H1 (cell line): ENCODE measurements around the gene PRICKLE3. TPM values are rescaled to one million over a fixed set of nuclear protein-coding genes. Genes with fewer than 3 reads are reported as not detected.

Source experiments
- CTCF ChIA-PET: fragments of 300-600 bp; sonication (Branson Sonifier 250); formaldehyde crosslinking; loops from one replicate; lab custom pipeline; 2021; ENCODE audit not compliant: partially characterized antibody; lab: Charles Lee
- POLR2A ChIA-PET: fragments of 300-600 bp; sonication (Branson Sonifier 250); formaldehyde crosslinking; loops from one replicate; lab custom pipeline; 2021; ENCODE audit warnings: inconsistent platforms; ENCODE audit not compliant: partially characterized antibody; lab: Charles Lee
- DNase-seq, 2 experiments: peaks; one replicate each; pipeline versions ENCODE4 v3.0.0 to v3.0.0-alpha.2; 2010 to 2022; ENCODE audit warnings: low spot score in 2 of 2, low read depth in 1 of 2, mixed read lengths in 1 of 2
- FAIRE-seq: peaks from 2 replicates; lab custom pipeline; 2011; peaks lifted over from hg19 to GRCh38; lab: Jason Lieb, UNC
- H2AFZ ChIP-seq: 2 replicates; pipeline ENCODE4 v1.8.1; 2012; ENCODE audit warnings: low read length, inconsistent platforms
- H2AK5ac ChIP-seq: 2 replicates; pipeline ENCODE4 v1.6.1; 2013; ENCODE audit warnings: low read depth, low read length
- H2BK120ac ChIP-seq: replicated peaks from 2 replicates; pipeline ENCODE3; 2013; ENCODE audit warnings: low read depth, low read length, inconsistent platforms
- H2BK12ac ChIP-seq: 2 replicates; pipeline ENCODE4 v1.6.1; 2013; ENCODE audit warnings: low read depth, low read length
- H2BK15ac ChIP-seq: 2 replicates; pipeline ENCODE4 v1.6.1; 2013; ENCODE audit warnings: low read length
- H2BK20ac ChIP-seq: 2 replicates; pipeline ENCODE4 v1.6.1; 2013; ENCODE audit warnings: low read length
- H2BK5ac ChIP-seq: 2 replicates; pipeline ENCODE4 v1.6.1; 2013; ENCODE audit warnings: low read depth, low read length
- H3K14ac ChIP-seq: 2 replicates; pipeline ENCODE4 v1.6.1; 2013; ENCODE audit warnings: inconsistent platforms; ENCODE audit not compliant: insufficient read length
- H3K18ac ChIP-seq: 2 replicates; pipeline ENCODE4 v1.6.1; 2013; ENCODE audit warnings: low read length; ENCODE audit errors: extremely low read depth
- H3K23ac ChIP-seq: 2 replicates; pipeline ENCODE4 v1.6.1; 2013; ENCODE audit warnings: inconsistent platforms; ENCODE audit not compliant: insufficient read length
- H3K23me2 ChIP-seq: 2 replicates; pipeline ENCODE4 v1.6.1; 2013; ENCODE audit warnings: low read depth, low read length
- H3K27ac ChIP-seq: 2 replicates; pipeline ENCODE4 v1.6.1; 2011; ENCODE audit warnings: low read depth, low read length, inconsistent platforms
- H3K27me3 ChIP-seq, 4 experiments: replicated peaks in 1 of 4; 1 replicate in 1 of 4; 2 replicates in 3 of 4; pipeline versions ENCODE4 v1.6.1 to v1.8.1; 2011 to 2013; ENCODE audit warnings: low read length in 3 of 4, mild to moderate bottlenecking in 3 of 4, inconsistent platforms in 2 of 4, mixed read lengths in 2 of 4, moderate library complexity in 1 of 4; ENCODE audit not compliant: control insufficient read depth in 3 of 4, insufficient read depth in 3 of 4; ENCODE audit errors: extremely low read depth in 1 of 4
- H3K36me3 ChIP-seq, 4 experiments: 2 replicates each; pipeline versions ENCODE4 v1.6.1 to v1.8.1; 2011 to 2013; ENCODE audit warnings: mild to moderate bottlenecking in 4 of 4, low read length in 3 of 4, moderate library complexity in 2 of 4, control low read depth in 1 of 4, inconsistent platforms in 1 of 4; ENCODE audit not compliant: insufficient read depth in 4 of 4, control insufficient read depth in 2 of 4
- H3K4ac ChIP-seq: replicated peaks from 2 replicates; pipeline ENCODE3; 2013; ENCODE audit warnings: low read length, low read depth, mixed read lengths, inconsistent platforms; ENCODE audit not compliant: insufficient read length
- H3K4me1 ChIP-seq, 4 experiments: replicated peaks in 1 of 4; 1 replicate in 1 of 4; 2 replicates in 3 of 4; pipeline versions ENCODE4 v1.6.1 to v1.8.1; 2011 to 2013; ENCODE audit warnings: low read length in 3 of 4, inconsistent platforms in 2 of 4, mixed read lengths in 1 of 4; ENCODE audit not compliant: insufficient read depth in 4 of 4, control insufficient read depth in 3 of 4
- H3K4me2 ChIP-seq, 2 experiments: 2 replicates each; pipeline versions ENCODE4 v1.6.1 to v1.8.1; 2011 to 2013; ENCODE audit warnings: low read depth in 2 of 2, low read length in 2 of 2, control low read depth in 1 of 2, inconsistent platforms in 1 of 2, mild to moderate bottlenecking in 1 of 2; ENCODE audit not compliant: insufficient read depth in 1 of 2
- H3K4me3 ChIP-seq, 4 experiments: fragments of 200-600, 300-600 bp in 1 of 4; sonication (generic), shearing (Covaris generic), sonication (Bioruptor Twin) in 1 of 4; 2 replicates each; pipeline versions ENCODE4 v1.5.1 to v1.8.1; 2011 to 2016; ENCODE audit warnings: low read length in 4 of 4, low read depth in 3 of 4, control low read depth in 2 of 4, inconsistent platforms in 2 of 4, mild to moderate bottlenecking in 2 of 4, mixed read lengths in 1 of 4, moderate library complexity in 1 of 4; ENCODE audit not compliant: insufficient read depth in 2 of 4; ENCODE audit errors: extremely low read depth in 1 of 4
- H3K56ac ChIP-seq: replicated peaks from 2 replicates; pipeline ENCODE3; 2013; ENCODE audit warnings: low read depth, mild to moderate bottlenecking, mixed read lengths, low read length, inconsistent platforms; ENCODE audit not compliant: insufficient read length
- H3K79me1 ChIP-seq: 2 replicates; pipeline ENCODE4 v1.6.1; 2013; ENCODE audit warnings: low read depth, low read length, control low read depth
- H3K79me2 ChIP-seq, 2 experiments: 2 replicates each; pipeline versions ENCODE4 v1.6.1 to v1.8.1; 2012 to 2013; ENCODE audit warnings: low read length in 2 of 2, mild to moderate bottlenecking in 2 of 2, inconsistent platforms in 1 of 2; ENCODE audit not compliant: insufficient read depth in 2 of 2, control insufficient read depth in 1 of 2
- H3K9ac ChIP-seq, 4 experiments: replicated peaks in 1 of 4; 1 replicate in 1 of 4; 2 replicates in 3 of 4; pipeline versions ENCODE4 v1.6.1 to v1.8.1; 2011 to 2013; ENCODE audit warnings: low read depth in 3 of 4, low read length in 3 of 4, control low read depth in 2 of 4, mild to moderate bottlenecking in 2 of 4, moderate library complexity in 2 of 4, inconsistent platforms in 1 of 4; ENCODE audit errors: extremely low read depth in 1 of 4
- H3K9me3 ChIP-seq, 2 experiments: 2 replicates each; pipeline versions ENCODE4 v1.6.1 to v1.8.1; 2012 to 2013; ENCODE audit warnings: mild to moderate bottlenecking in 2 of 2, moderate library complexity in 2 of 2, control low read depth in 1 of 2, inconsistent platforms in 1 of 2, low read depth in 1 of 2, low read length in 1 of 2, mixed read lengths in 1 of 2; ENCODE audit not compliant: insufficient read depth in 2 of 2
- H4K20me1 ChIP-seq, 2 experiments: replicated peaks in 1 of 2; 2 replicates each; pipeline versions ENCODE3 to v1.8.1; 2011 to 2013; ENCODE audit warnings: inconsistent platforms in 2 of 2, low read length in 2 of 2, mild to moderate bottlenecking in 1 of 2; ENCODE audit not compliant: insufficient read depth in 2 of 2, control insufficient read depth in 1 of 2
- H4K5ac ChIP-seq: 2 replicates; pipeline ENCODE4 v1.6.1; 2013; ENCODE audit warnings: low read length, low read depth, mixed read lengths, inconsistent platforms; ENCODE audit not compliant: insufficient read length
- H4K8ac ChIP-seq: 2 replicates; pipeline ENCODE4 v1.8.0; 2013; ENCODE audit warnings: mild to moderate bottlenecking, moderate library complexity, low read length, inconsistent platforms; ENCODE audit not compliant: insufficient read depth; ENCODE audit errors: extremely low read depth
- H4K91ac ChIP-seq: replicated peaks from 2 replicates; pipeline ENCODE3; 2013; ENCODE audit warnings: low read length, mixed read lengths, inconsistent platforms; ENCODE audit not compliant: insufficient read length
- ATF3 ChIP-seq: IDR thresholded peaks from 2 replicates; pipeline ENCODE4 v1.6.1; 2011; ENCODE audit warnings: low read depth, mild to moderate bottlenecking, low read length; ENCODE audit not compliant: insufficient read depth
- CEBPB ChIP-seq: IDR thresholded peaks from 2 replicates; pipeline ENCODE4 v1.6.1; 2012; ENCODE audit warnings: low read depth, low read length
- GABPA ChIP-seq: IDR thresholded peaks from 2 replicates; pipeline ENCODE4 v1.6.1; 2011; ENCODE audit warnings: mild to moderate bottlenecking, low read length, moderate library complexity, borderline replicate concordance; ENCODE audit not compliant: insufficient read depth
- RXRA ChIP-seq: IDR thresholded peaks from 2 replicates; pipeline ENCODE4 v1.6.1; 2011; ENCODE audit warnings: low read depth, mild to moderate bottlenecking, low read length, moderate library complexity; ENCODE audit not compliant: insufficient read depth
- SIRT6 ChIP-seq: IDR thresholded peaks from one replicate; pipeline ENCODE4 v1.7.1; 2012; ENCODE audit warnings: low read length, inconsistent platforms
- SIX5 ChIP-seq: IDR thresholded peaks from 2 replicates; pipeline ENCODE4 v1.6.1; 2011; ENCODE audit warnings: mild to moderate bottlenecking, low read depth, low read length
- polyA plus RNA-seq, 7 experiments: library from polyadenylated mRNA; depleted of rRNA in 3 of 7; stranded (reverse) in 5 of 7; unstranded in 2 of 7; fragments of >200 nt in 5 of 7; fragments of 200-250 nt in 2 of 7; gene quantifications; 1 replicate in 5 of 7; 2 replicates in 1 of 7; 4 replicates in 1 of 7; pipeline versions ENCODE4 v1.2.1 to v1.2.3, GENCODE V29; 2011 to 2013; ENCODE audit warnings: missing spikeins in 2 of 7, mixed read lengths in 2 of 7
- total RNA-seq: library from RNA; stranded (reverse); fragmentation: NEBNext Ultra II Directional; extraction: Animal tissue kit (Norgen Biotek cat#: 25700); gene quantifications from 2 replicates; pipeline ENCODE4 v1.2.1, GENCODE V29; 2021

The PRICKLE3 gene
- total and polyA plus RNA-seq, 2 of the 8 experiments (the other 6 are each of a cell fraction or from before 2014, with no cell fraction given), result 9.1 to 10.6 TPM

- Histone ChIP-seq H3K18ac (no peak overlapping the region), H4K91ac (no peak overlapping the region), H3K23me2 (peaks cover 4% of the 10 kb centered on the region; the same call in 1 of the 2 replicates), H2AK5ac (no peak overlapping the region), H3K14ac (no peak overlapping the region), H4K5ac (no peak overlapping the region), H2AFZ (no peak overlapping the region), H3K23ac (no peak overlapping the region), H3K4me1 (no peaks in the 10 kb centered on the region), H4K8ac (no peak overlapping the region), H2BK5ac (no peak overlapping the region), H3K27ac (no peak overlapping the region), H4K20me1 (no peaks in the 10 kb centered on the region), H3K9ac (no peak overlapping the region), H3K27me3 (no peaks in the 10 kb centered on the region), H3K9me3 (no peaks in the 10 kb centered on the region), H3K79me1 (no peaks in the 10 kb centered on the region), H2BK15ac (no peak overlapping the region), H3K4me2 (no peak overlapping the region), H2BK12ac (no peak overlapping the region), H2BK120ac (no peak overlapping the region), H3K4ac (no peak overlapping the region), H3K56ac (no peak overlapping the region), H3K4me3 (no peak overlapping the region), H2BK20ac (no peak overlapping the region), H3K36me3 (no peaks in the 10 kb centered on the region), H3K79me2 (no peaks in the 10 kb centered on the region)
- DNase-seq, result no peak
- TF ChIP-seq ATF3 (no peak), RXRA (no peak), SIX5 (no peak), CEBPB (no peak), SIRT6 (no peak), GABPA (no peak)
- ChIA-PET CTCF (interaction anchor here (0.7 kb wide), 1 partner anchor 587 kb away, joined by 3 read pairs; no protein-coding TSS in a partner anchor), POLR2A (no interaction called here)
- no peak for FAIRE-seq
Observed at GRCh38 chrX:49220100-49220499, 33.9 kb upstream of the PRICKLE3 start.
